ENCODE measurements around the gene SLC16A14.

SLC16A14 gene

DNA sequence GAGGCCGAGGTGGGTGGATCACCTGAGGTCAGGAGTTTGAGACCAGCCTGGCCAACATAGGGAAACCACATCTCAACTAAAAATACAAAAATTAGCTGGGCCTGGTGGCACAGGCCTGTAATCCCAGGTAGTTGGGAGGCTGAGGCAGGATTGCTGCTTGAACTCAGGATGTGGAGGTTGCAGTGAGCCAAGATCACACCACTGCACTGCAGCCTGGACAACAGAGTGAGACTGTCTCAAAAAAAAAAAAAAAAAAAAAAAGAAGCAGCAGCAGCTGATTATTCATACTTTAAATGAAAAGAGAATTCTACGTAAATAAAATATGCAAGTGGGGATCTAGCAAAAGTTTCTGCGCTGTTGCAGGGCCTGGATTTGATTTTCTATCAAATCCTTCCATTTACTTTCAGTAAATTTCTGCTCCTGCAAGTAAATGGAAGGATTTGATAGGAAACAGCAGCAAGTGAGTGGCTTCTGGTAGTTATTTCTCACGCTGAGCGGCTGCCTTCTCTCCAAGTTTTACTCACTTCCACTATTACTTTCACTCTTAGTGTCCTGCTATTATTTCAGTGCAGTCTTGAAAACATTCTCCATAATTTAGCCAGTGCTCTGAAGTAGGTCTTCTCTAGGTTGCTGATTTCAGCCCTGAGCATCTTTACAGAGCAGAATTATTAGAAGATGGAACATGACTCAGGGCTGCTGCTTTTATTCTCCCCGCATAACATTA is 68.4 kb downstream of the SLC16A14 start:
- H3K27ac ChIP-seq = no peak overlapping the region
- H3K27me3 ChIP-seq = no peaks in the 10 kb centered on the region

GRCh38 chr2:229997565-229997964 is 71.2 kb downstream of the SLC16A14 start:
- TF ChIP-seq, protein P1, sequence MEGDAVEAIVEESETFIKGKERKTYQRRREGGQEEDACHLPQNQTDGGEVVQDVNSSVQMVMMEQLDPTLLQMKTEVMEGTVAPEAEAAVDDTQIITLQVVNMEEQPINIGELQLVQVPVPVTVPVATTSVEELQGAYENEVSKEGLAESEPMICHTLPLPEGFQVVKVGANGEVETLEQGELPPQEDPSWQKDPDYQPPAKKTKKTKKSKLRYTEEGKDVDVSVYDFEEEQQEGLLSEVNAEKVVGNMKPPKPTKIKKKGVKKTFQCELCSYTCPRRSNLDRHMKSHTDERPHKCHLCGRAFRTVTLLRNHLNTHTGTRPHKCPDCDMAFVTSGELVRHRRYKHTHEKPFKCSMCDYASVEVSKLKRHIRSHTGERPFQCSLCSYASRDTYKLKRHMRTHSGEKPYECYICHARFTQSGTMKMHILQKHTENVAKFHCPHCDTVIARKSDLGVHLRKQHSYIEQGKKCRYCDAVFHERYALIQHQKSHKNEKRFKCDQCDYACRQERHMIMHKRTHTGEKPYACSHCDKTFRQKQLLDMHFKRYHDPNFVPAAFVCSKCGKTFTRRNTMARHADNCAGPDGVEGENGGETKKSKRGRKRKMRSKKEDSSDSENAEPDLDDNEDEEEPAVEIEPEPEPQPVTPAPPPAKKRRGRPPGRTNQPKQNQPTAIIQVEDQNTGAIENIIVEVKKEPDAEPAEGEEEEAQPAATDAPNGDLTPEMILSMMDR (IDR thresholded peaks at IDR 0.05) = no peak
- Histone ChIP-seq H3K27me3 (no peaks in the 10 kb centered on the region), H3K36me3 (no peaks in the 10 kb centered on the region), H3K4me1 (ENCODE audit: control insufficient read depth in 1 of 2, insufficient read depth in 1 of 2, low read depth in 1 of 2, low read length in 1 of 2) (no peaks in the 10 kb centered on the region), H3K9me3 (no peaks in the 10 kb centered on the region), H3K27ac (no peak overlapping the region), H3K4me3 (ENCODE audit: low read depth in 1 of 2, low read length in 1 of 2) (no peak overlapping the region)

More for the DNA sequence above, 68.4 kb downstream of the SLC16A14 start:
- Histone ChIP-seq H3K9me3 (no peaks in the 10 kb centered on the region), H3K36me3 (no peaks in the 10 kb centered on the region), H3K4me3 (ENCODE audit: low read depth in 1 of 2, low read length in 1 of 2) (no peak overlapping the region), H3K4me1 (ENCODE audit: control insufficient read depth in 1 of 2, insufficient read depth in 1 of 2, low read depth in 1 of 2, low read length in 1 of 2) (no peaks in the 10 kb centered on the region)
- TF ChIP-seq, protein P1 (IDR thresholded peaks at IDR 0.05) = no peak

- Histone ChIP-seq H3K27ac (no peak overlapping the region), H3K4me3 (ENCODE audit: low read depth in 1 of 2, low read length in 1 of 2) (no peak overlapping the region), H3K27me3 (no peaks in the 10 kb centered on the region), H3K9me3 (no peaks in the 10 kb centered on the region), H3K36me3 (no peaks in the 10 kb centered on the region), H3K4me1 (ENCODE audit: control insufficient read depth in 1 of 2, insufficient read depth in 1 of 2, low read depth in 1 of 2, low read length in 1 of 2) (no peaks in the 10 kb centered on the region)
- TF ChIP-seq, protein P1 (IDR thresholded peaks at IDR 0.05) = no peak
Observed at GRCh38 chr2:229996320-229996719, 72.4 kb downstream of the SLC16A14 start.

DNA sequence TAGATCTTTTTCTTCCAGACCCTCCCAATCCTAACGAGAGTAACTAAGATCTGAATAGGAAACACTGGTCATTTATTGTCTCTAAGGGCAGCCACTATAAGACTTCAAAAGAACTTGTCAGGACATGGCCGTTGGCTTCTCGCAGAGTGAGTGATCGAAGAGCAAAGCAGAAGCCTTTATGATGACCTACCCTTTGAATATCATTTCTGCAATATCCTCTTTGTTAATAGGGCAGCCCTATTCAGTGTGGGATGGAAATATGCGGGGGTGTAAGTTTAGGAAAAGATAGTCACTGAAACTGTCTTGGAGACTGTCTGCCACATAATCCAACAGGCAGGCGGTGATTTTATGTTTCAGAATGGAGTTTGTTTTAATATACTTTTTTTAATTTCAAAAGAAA is 75.5 kb downstream of the SLC16A14 start:
- Histone ChIP-seq H3K9me3 (no peaks in the 10 kb centered on the region), H3K4me1 (ENCODE audit: control insufficient read depth in 1 of 2, insufficient read depth in 1 of 2, low read depth in 1 of 2, low read length in 1 of 2) (no peaks in the 10 kb centered on the region), H3K4me3 (ENCODE audit: low read depth in 1 of 2, low read length in 1 of 2) (no peak overlapping the region), H3K27ac (no peak overlapping the region), H3K36me3 (no peaks in the 10 kb centered on the region), H3K27me3 (no peaks in the 10 kb centered on the region)
- TF ChIP-seq, protein P1 (IDR thresholded peaks at IDR 0.05) = no peak
